ENCODE results near the gene AFAP1L2. TPM values are rescaled to one million over a fixed set of nuclear protein-coding genes. Genes with fewer than 3 reads are reported as not detected.

The AFAP1L2 gene
- total and polyA plus RNA-seq, 7 donors: 2.5 to 26.0 (median 7.9) TPM

DNA sequence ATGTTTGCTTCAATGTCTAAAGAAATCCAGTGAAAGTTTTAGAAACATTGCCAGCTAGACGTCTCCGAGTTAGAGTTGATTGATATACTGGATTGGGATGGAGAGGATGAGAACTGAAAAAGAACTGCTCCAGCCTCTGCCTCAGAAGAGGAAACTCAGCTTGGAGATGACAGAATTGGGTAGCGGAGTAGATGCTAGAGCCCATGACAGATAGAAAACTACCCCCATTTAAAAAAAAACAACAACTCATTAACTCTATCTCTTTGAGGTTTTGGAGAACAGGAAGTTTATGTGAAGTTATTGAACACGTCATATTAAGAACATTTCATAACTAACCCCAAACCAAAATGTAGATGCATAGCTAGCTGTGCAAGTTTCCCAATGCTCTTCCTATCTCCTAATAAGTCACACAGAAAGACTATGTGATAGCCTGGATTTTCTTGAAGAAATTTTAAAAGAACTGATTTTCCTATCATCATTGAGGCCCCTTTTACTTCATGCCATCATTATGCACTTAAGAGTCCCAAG, 28.3 kb upstream of the AFAP1L2 start:
- DNase-seq: no peak
- Histone ChIP-seq H3K4me3 (no peak overlapping the region), H3K27ac (no peak overlapping the region), H3K27me3 (no peaks in the 10 kb centered on the region), H3K9me3 (no peaks in the 10 kb centered on the region), H3K4me1 (peaks cover 0 to 2% (median 0%) of the 10 kb centered on the region in 4 donors), H3K36me3 (peaks cover 0 to 8% (median 0%) of the 10 kb centered on the region in 4 donors)
- intact Hi-C loops (cut with DNase I): no loop called here
- WGBS, 2 donors: 87 to 92% methylated on average over 4 of the region's 4 CpGs
- no peak for TF ChIP-seq POLR2A (IDR thresholded peaks at IDR 0.05)
- TF ChIP-seq EP300 (IDR thresholded peaks at IDR 0.05): no peak
- TF ChIP-seq, protein P1, sequence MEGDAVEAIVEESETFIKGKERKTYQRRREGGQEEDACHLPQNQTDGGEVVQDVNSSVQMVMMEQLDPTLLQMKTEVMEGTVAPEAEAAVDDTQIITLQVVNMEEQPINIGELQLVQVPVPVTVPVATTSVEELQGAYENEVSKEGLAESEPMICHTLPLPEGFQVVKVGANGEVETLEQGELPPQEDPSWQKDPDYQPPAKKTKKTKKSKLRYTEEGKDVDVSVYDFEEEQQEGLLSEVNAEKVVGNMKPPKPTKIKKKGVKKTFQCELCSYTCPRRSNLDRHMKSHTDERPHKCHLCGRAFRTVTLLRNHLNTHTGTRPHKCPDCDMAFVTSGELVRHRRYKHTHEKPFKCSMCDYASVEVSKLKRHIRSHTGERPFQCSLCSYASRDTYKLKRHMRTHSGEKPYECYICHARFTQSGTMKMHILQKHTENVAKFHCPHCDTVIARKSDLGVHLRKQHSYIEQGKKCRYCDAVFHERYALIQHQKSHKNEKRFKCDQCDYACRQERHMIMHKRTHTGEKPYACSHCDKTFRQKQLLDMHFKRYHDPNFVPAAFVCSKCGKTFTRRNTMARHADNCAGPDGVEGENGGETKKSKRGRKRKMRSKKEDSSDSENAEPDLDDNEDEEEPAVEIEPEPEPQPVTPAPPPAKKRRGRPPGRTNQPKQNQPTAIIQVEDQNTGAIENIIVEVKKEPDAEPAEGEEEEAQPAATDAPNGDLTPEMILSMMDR (IDR thresholded peaks at IDR 0.05): no peak
- no peak for TF ChIP-seq POLR2AphosphoS5 (IDR thresholded peaks at IDR 0.05)

DNA sequence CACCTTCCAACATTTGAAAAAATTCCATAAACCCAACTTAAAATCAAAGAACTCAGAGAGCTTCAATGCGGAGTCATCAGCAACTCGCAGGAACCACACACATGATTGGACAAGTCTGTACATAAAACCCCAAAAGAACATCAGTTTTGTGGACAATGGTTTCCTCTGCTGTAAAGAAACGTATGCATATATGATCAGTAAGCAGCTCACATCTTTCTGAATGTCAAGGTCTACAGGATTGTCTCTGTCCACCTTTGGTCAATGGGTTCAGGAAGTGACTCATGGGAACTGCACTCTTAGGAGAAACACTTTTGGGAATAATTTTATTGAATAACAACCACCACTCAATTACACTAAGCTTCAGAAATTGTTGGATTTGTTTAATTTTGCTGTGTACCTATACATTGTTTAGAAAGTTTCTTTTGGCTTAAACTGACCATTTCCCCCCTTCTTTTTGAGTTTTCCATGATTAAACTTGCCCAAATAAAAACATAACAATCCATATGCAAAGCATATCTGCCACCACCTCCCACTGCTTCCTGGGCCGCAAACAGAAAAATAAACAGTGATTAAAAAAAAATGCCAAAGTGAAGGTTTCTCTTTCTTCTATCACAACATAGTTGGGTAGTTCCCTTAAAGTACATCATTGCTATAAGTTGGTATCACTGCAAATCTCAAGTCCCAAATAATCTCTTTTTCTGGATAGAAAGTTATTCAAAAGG, 27.3 kb upstream of the AFAP1L2 start:
- TF ChIP-seq EP300 (IDR thresholded peaks at IDR 0.05) (no peak), POLR2A (IDR thresholded peaks at IDR 0.05) (no peak), POLR2AphosphoS5 (IDR thresholded peaks at IDR 0.05) (no peak)
- TF ChIP-seq, protein P1 (IDR thresholded peaks at IDR 0.05): no peak
- no peak overlapping the region for H3K27ac ChIP-seq
- H3K9me3 ChIP-seq: no peaks in the 10 kb centered on the region
- 93% methylated on average over 4 of the region's 4 CpGs for WGBS, 2 donors
- intact Hi-C loops (cut with DNase I): no loop called here
- no peaks in the 10 kb centered on the region for H3K27me3 ChIP-seq
- peaks cover 0 to 7% (median 0%) of the 10 kb centered on the region in 4 donors for H3K36me3 ChIP-seq
- no peak overlapping the region for H3K4me3 ChIP-seq
- no peak for DNase-seq
- H3K4me1 ChIP-seq: peaks cover 0 to 9% (median 0%) of the 10 kb centered on the region in 4 donors

DNA sequence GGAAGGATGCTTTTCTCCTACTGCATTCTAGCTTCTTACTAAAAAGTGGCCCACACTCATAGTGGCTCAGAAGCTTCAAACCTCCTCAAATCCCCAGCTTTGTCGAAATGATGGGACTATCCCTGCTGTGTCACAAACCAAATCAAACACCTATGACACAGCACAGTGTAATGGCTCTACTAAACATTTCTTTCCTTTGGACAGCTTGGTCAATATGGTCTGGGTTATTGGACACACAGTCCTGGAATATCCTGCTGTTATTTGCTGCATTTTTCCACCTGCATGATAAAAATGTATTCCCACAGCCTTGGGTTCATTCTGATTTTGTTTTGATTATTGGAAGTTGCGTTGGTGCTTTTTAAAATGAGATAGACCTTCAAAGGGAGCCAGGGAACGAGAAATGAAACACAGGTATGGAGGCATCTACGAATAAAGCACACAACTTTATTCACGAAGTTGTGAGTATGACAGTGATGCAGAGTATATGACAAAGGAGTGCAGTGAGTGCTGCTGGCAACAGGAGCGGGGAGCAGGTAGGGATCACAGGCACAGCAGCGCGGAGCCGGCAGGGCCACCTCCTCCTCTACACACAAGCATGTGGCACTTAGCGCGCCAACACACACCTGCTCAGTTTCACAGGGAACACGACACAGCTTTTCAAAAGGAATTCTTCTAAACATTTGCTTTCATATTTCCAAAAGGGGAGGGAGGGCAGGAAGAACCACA, 26.5 kb upstream of the AFAP1L2 start:
- DNase-seq: no peak
- TF ChIP-seq EP300 (IDR thresholded peaks at IDR 0.05) (no peak), POLR2AphosphoS5 (IDR thresholded peaks at IDR 0.05) (no peak), POLR2A (IDR thresholded peaks at IDR 0.05) (no peak)
- TF ChIP-seq, protein P1 (IDR thresholded peaks at IDR 0.05): no peak
- Histone ChIP-seq H3K4me1 (peaks cover 0 to 9% (median 0%) of the 10 kb centered on the region in 4 donors), H3K9me3 (no peaks in the 10 kb centered on the region), H3K4me3 (no peak overlapping the region), H3K27ac (no peak overlapping the region), H3K36me3 (no peaks in the 10 kb centered on the region), H3K27me3 (no peaks in the 10 kb centered on the region)
- intact Hi-C loops (cut with DNase I): no loop called here
- 96 to 97% methylated on average over 12 of the region's 12 CpGs for WGBS, 2 donors

DNA sequence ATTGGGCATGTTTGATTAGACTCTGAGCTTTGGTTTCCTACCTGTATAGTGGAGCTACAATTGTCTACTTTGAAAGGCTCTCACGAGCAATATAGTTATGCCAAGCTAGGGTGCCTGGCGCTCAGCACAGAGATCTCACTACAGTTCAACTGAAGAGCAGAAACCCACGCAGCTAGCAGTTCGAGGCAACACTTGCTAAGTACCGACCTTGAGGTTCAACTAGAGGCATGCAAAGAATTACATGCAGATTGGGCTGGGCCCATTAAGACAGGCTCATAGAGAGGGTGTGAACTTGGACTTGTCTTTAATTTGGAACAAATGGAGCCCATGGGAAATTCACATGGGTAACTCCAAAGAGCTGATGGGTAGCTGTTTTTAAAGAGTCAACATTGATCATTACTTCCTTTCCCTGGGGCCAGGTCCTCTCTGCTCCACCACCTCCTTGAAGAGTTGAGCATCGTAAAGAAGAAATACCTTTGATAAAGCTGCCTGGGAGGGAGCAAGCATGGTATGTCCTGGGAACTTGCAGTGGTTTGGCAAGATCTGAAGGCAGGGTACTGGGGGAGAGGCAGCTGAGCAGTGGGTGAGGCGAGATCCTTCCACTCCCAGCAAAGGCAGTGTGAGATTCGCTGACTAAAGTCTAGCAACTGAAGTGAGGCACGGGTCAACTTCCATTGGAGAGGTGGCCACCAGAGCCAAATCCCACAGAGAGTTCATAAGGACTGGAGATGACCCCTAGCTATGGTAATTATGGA, 25.5 kb upstream of the AFAP1L2 start:
- Histone ChIP-seq H3K27me3 (no peaks in the 10 kb centered on the region), H3K4me3 (no peak overlapping the region), H3K27ac (no peak overlapping the region), H3K36me3 (no peaks in the 10 kb centered on the region), H3K9me3 (no peaks in the 10 kb centered on the region), H3K4me1 (peaks cover 0 to 9% (median 0%) of the 10 kb centered on the region in 4 donors)
- intact Hi-C loops (cut with DNase I): no loop called here
- TF ChIP-seq, protein P1 (IDR thresholded peaks at IDR 0.05): no peak
- TF ChIP-seq POLR2A (IDR thresholded peaks at IDR 0.05): no peak
- no peak for TF ChIP-seq EP300 (IDR thresholded peaks at IDR 0.05)
- TF ChIP-seq POLR2AphosphoS5 (IDR thresholded peaks at IDR 0.05): no peak
- no peak for DNase-seq
- 89 to 95% methylated on average over 9 of the region's 9 CpGs for WGBS, 2 donors
